ENCODE measurements around the gene GMFB.

Gene GMFB

DNA sequence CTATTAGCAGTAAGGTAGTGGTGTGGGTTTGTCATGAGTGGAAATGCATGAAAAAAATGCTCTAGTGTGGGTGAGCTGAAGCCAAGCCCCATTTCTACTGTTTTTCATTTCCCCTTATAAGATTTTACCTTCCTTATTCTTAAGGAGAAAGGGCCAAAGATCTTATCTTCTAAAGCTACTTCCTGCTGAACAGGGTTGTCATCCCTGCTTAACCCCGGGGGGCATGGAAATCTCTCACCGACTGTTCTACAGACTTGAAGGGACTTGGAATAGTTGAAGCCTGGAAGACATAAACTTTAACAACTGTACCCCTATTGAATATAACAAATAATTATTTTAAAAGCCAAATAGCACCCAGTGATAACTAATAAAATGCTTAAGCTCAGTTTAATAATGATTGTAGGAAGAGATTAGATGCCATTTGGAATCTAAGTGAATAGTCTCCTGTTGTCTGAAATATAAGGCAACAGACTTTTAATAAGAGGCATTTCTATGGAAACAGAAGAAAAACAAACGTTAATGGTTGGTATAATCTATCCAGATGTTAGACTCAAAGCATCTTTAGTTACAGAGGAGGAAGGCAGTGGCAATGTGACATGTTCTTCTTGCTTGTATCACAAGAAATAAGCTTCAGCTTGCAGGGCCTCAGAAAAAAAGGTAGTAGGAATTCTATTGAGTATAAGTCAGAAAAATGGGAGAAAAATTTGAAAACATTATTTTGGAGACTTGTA lies 1.8 kb upstream of the GMFB start:
- Histone ChIP-seq H3K4me3 (ENCODE audit: low read length) (no peak overlapping the region), H3K27me3 (ENCODE audit: control insufficient read depth, insufficient read depth, low read length) (no peaks in the 10 kb centered on the region), H3K9me3 (ENCODE audit: control insufficient read depth, low read depth, low read length) (no peaks in the 10 kb centered on the region), H3K4me1 (ENCODE audit: control insufficient read depth, low read depth, low read length) (peaks cover 14% of the 10 kb centered on the region), H3K36me3 (ENCODE audit: control insufficient read depth, low read depth, low read length) (no peaks in the 10 kb centered on the region), H3K9ac (ENCODE audit: low read length) (no peak overlapping the region), H3K27ac (ENCODE audit: low read length) (no peak overlapping the region)

DNA sequence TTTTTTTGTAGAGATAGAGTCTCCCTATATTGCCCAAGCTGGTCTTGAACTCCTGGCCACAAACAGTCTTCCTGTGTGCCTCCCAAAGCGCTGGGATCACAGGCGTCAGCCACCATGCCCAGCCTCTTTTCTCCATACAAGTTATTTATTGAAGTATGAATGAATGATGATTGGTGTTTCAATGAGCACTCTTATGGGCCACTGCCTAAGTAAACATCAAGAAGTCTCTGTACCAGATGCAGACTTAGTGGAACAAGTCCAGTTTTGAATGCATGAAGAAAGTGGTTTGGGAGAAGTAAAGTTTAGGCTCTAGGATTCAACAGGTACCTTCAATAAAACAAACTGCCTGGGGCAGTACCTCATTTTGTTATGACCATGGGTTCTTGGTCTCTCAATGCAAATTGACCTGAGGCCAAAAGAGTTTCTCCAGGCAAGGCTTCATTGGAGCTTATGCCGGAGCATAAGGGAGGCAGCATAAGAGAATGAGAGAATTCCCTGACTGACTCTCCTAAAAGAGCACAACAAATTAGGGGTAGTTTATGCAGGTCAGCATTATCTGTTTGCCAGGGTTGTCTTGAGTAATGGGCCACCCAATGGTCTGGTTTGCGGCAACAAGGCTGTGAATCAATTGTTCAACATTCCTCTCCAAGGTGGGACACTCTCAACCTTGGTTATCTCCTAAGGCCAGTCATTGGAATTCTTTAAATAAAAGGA lies 1.1 kb upstream of the GMFB start:
- Histone ChIP-seq H3K27ac (ENCODE audit: low read length) (no peak overlapping the region), H3K36me3 (ENCODE audit: control insufficient read depth, low read depth, low read length) (no peaks in the 10 kb centered on the region), H3K4me1 (ENCODE audit: control insufficient read depth, low read depth, low read length) (peaks cover 14% of the 10 kb centered on the region), H3K9me3 (ENCODE audit: control insufficient read depth, low read depth, low read length) (no peaks in the 10 kb centered on the region), H3K4me3 (ENCODE audit: low read length) (peak overlapping the region; percentile 96), H3K9ac (ENCODE audit: low read length) (peak overlapping the region; percentile 89), H3K27me3 (ENCODE audit: control insufficient read depth, insufficient read depth, low read length) (no peaks in the 10 kb centered on the region)

DNA sequence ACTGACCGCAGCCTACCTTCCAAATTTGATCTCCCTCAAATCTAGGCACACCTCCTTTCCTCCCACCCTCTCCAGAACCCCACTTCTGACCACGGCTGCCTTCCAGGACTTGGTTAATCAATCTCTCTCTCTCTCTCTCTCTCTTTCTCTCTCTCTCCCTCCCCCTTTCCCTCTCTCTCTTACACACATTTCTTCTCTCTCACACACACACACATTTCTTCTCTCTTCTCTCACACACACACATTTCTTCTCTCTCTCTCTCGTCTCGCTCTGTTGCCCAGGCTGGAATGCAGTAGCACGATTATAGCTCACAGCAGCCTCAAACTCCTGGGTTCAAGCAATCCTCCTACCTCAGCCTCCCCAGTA lies 521 bp upstream of the GMFB start:
- H3K4me1 ChIP-seq (ENCODE audit: control insufficient read depth, low read depth, low read length): peaks cover 14% of the 10 kb centered on the region
- peak overlapping the region; percentile 67 for H3K27ac ChIP-seq (ENCODE audit: low read length)
- no peaks in the 10 kb centered on the region for H3K9me3 ChIP-seq (ENCODE audit: control insufficient read depth, low read depth, low read length)
- H3K4me3 ChIP-seq (ENCODE audit: low read length): peak overlapping the region; percentile 96
- H3K9ac ChIP-seq (ENCODE audit: low read length): peak overlapping the region; percentile 89
- H3K27me3 ChIP-seq (ENCODE audit: control insufficient read depth, insufficient read depth, low read length): no peaks in the 10 kb centered on the region
- no peaks in the 10 kb centered on the region for H3K36me3 ChIP-seq (ENCODE audit: control insufficient read depth, low read depth, low read length)

DNA sequence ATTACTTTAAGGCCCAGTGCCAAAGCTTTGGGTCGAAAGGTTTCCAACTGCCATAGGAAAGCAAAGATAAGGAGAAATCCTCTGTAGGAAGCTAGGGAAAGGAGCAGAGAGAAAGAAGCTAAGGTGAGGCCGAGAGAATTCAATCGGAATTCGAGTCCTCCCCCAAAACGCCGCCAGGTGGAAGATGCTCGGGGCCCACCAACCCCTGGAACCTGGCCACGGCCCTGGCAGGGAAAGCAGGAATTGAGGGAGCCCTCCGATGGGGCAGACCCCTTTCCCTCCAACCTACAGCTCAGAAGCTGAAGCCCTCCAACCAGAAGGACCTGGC lies 498 bp downstream of the GMFB start:
- Histone ChIP-seq H3K4me1 (ENCODE audit: control insufficient read depth, low read depth, low read length) (peaks cover 14% of the 10 kb centered on the region), H3K36me3 (ENCODE audit: control insufficient read depth, low read depth, low read length) (peaks cover 5% of the 10 kb centered on the region), H3K9ac (ENCODE audit: low read length) (peak overlapping the region; percentile 89), H3K27ac (ENCODE audit: low read length) (peak overlapping the region; percentile 14), H3K4me3 (ENCODE audit: low read length) (peak overlapping the region; percentile 96), H3K27me3 (ENCODE audit: control insufficient read depth, insufficient read depth, low read length) (no peaks in the 10 kb centered on the region), H3K9me3 (ENCODE audit: control insufficient read depth, low read depth, low read length) (no peaks in the 10 kb centered on the region)

DNA sequence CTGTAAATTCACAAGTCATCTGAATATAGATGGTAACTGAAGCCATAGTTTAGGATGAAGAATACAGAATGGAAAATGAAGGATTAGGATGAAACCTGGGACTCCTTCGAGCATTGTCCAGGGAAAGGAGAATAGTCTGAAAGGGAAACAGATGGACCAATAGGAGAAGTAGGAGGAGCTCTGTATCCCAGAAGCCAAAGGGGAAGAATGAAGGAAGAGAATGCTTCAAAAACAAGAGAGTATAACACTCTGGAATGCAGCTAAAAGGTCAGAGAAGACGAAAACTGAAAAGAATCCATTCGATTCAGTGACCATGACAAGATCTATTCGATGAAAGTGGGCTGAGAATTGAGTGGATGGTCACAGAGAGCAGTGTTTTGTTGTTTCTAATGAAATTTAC lies 1.0 kb downstream of the GMFB start:
- Histone ChIP-seq H3K9ac (ENCODE audit: low read length) (peak overlapping the region; percentile 89), H3K27me3 (ENCODE audit: control insufficient read depth, insufficient read depth, low read length) (no peaks in the 10 kb centered on the region), H3K36me3 (ENCODE audit: control insufficient read depth, low read depth, low read length) (peaks cover 10% of the 10 kb centered on the region), H3K9me3 (ENCODE audit: control insufficient read depth, low read depth, low read length) (no peaks in the 10 kb centered on the region), H3K4me3 (ENCODE audit: low read length) (peak overlapping the region; percentile 96), H3K27ac (ENCODE audit: low read length) (peak overlapping the region; percentile 14), H3K4me1 (ENCODE audit: control insufficient read depth, low read depth, low read length) (peaks cover 10% of the 10 kb centered on the region)

DNA sequence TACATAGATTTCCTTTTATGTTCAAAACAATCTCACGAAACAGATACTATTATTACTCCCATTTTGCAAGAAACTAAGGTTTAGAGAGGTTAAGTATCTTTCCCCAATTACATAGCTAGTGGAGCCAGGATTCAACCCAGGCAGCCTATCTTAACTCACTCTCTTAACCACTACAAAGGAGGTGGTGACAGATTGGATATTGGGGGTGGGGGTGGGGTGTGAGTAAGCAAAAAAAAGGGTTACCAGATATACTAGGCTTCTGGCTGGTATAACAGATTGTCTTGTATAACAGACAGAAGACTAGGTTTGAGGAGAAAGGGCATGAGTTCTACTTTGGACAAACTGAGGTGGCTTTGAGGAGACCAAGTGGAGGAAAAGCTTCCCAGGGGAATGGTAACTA lies 2.1 kb downstream of the GMFB start:
- no peak overlapping the region for H3K4me3 ChIP-seq (ENCODE audit: low read length)
- H3K27ac ChIP-seq (ENCODE audit: low read length): no peak overlapping the region
- no peaks in the 10 kb centered on the region for H3K27me3 ChIP-seq (ENCODE audit: control insufficient read depth, insufficient read depth, low read length)
- H3K36me3 ChIP-seq (ENCODE audit: control insufficient read depth, low read depth, low read length): peaks cover 19% of the 10 kb centered on the region
- no peak overlapping the region for H3K9ac ChIP-seq (ENCODE audit: low read length)
- no peaks in the 10 kb centered on the region for H3K9me3 ChIP-seq (ENCODE audit: control insufficient read depth, low read depth, low read length)
- H3K4me1 ChIP-seq (ENCODE audit: control insufficient read depth, low read depth, low read length): peaks cover 10% of the 10 kb centered on the region

DNA sequence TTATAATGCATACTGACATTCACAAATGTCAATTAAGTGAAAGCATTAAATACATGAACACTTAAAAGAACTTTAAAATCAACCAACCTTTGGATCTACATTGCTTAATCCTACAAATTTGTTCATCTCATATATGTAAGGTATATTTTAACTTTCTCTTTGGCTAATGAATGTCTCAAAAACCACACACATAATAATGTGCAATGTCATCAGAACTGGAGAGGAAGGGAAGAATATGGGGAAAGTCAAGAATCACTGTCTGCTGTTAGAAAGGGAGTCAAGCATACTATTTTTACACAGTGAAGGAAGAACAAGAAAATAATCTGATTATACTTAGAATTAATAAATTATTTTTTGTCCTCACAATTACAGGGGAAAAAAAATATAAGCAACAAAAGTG lies 4.9 kb downstream of the GMFB start:
- H3K36me3 ChIP-seq (ENCODE audit: control insufficient read depth, low read depth, low read length): peaks cover 38% of the 10 kb centered on the region
- H3K27ac ChIP-seq (ENCODE audit: low read length): no peak overlapping the region
- no peak overlapping the region for H3K9ac ChIP-seq (ENCODE audit: low read length)
- no peaks in the 10 kb centered on the region for H3K27me3 ChIP-seq (ENCODE audit: control insufficient read depth, insufficient read depth, low read length)
- no peak overlapping the region for H3K4me3 ChIP-seq (ENCODE audit: low read length)
- peaks cover 6% of the 10 kb centered on the region for H3K4me1 ChIP-seq (ENCODE audit: control insufficient read depth, low read depth, low read length)
- H3K9me3 ChIP-seq (ENCODE audit: control insufficient read depth, low read depth, low read length): no peaks in the 10 kb centered on the region

DNA sequence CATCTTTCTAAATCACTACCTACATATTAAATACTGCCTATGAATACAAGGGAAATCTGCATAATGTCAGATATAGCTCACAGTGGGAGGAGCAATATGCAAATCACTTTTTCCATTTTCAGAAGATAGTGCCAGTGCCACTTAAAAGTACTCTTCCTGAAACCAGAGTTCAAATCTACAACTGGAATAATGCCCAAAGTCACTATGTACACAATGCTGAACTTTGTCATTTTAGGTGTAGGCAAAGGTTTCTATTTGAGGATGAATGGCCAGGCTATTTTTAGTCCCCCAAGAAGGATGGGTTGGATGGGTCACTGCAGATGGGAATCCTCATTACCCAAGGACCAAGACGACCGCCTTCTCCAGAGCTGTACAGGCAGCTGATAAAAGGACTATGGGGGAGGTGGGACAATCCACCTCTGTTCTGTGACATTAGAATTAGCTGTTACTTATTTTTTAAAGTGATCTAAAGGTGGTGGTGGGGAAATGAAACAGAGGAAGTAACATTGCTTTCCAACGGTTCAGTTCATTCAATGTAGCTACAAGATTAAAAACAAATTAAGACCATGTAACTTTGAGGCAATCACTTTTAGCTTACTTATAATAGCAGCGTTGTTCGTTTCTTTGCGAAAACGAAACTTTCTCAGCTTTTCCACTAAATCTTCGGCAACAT lies 5.6 kb downstream of the GMFB start:
- Histone ChIP-seq H3K9ac (ENCODE audit: low read length) (no peak overlapping the region), H3K27ac (ENCODE audit: low read length) (no peak overlapping the region), H3K9me3 (ENCODE audit: control insufficient read depth, low read depth, low read length) (no peaks in the 10 kb centered on the region), H3K36me3 (ENCODE audit: control insufficient read depth, low read depth, low read length) (peaks cover 41% of the 10 kb centered on the region), H3K27me3 (ENCODE audit: control insufficient read depth, insufficient read depth, low read length) (no peaks in the 10 kb centered on the region), H3K4me1 (ENCODE audit: control insufficient read depth, low read depth, low read length) (peaks cover 6% of the 10 kb centered on the region), H3K4me3 (ENCODE audit: low read length) (no peak overlapping the region)

DNA sequence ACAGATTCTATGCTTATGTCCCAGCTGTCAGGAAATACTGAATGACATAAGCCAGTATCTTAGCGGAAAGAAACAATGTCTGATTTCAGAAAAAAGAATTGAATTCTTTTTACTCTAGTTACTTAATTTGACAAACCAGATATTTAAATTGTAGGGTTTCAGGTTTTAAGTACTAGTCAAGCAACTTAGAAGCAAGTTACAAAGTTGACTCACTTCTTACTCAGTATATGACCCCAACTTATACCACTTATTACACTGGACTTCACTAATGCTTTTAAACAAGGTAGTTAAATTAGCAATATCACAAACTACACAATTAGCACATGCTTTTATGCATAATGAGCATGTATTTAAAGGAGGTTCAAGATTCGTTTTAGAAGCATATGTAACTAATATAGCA lies 7.1 kb downstream of the GMFB start:
- Histone ChIP-seq H3K9me3 (ENCODE audit: control insufficient read depth, low read depth, low read length) (no peaks in the 10 kb centered on the region), H3K27me3 (ENCODE audit: control insufficient read depth, insufficient read depth, low read length) (no peaks in the 10 kb centered on the region), H3K4me3 (ENCODE audit: low read length) (no peak overlapping the region), H3K4me1 (ENCODE audit: control insufficient read depth, low read depth, low read length) (peaks cover 4% of the 10 kb centered on the region), H3K36me3 (ENCODE audit: control insufficient read depth, low read depth, low read length) (peaks cover 50% of the 10 kb centered on the region), H3K9ac (ENCODE audit: low read length) (no peak overlapping the region), H3K27ac (ENCODE audit: low read length) (no peak overlapping the region)

DNA sequence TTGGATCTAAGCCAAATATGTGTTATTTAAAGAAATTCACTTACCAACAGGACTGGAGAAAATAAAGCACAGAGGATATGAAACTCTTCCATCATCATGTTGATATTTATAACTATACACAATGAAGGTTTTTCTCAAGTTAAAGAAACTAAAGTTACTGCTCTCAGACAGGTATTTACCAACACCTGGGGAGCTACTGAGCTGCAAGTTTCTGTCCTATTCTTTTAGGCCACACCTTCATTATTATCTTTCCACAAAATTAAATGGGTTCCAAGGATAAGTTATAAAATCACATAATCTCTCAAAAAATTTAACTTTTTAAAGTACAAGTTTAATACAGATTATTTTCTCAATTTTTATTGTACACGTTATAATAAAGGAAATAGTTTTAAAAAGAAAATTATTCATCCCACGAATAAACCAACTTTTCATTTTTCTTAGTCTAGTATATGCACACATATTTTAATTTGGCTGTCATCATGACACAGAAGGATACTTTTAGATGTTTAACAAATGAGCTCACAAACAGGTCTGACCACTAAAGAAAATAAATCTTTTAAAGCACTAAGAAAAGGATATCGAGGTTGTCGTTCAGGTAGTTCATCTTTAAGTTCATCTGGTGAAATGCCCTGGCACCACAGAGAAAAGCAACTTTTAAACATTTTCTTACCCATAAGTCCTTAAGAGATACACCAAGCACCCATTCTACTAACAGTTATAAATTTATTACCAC lies 7.8 kb downstream of the GMFB start:
- no peaks in the 10 kb centered on the region for H3K27me3 ChIP-seq (ENCODE audit: control insufficient read depth, insufficient read depth, low read length)
- H3K4me1 ChIP-seq (ENCODE audit: control insufficient read depth, low read depth, low read length): no peaks in the 10 kb centered on the region
- no peak overlapping the region for H3K4me3 ChIP-seq (ENCODE audit: low read length)
- no peaks in the 10 kb centered on the region for H3K9me3 ChIP-seq (ENCODE audit: control insufficient read depth, low read depth, low read length)
- H3K36me3 ChIP-seq (ENCODE audit: control insufficient read depth, low read depth, low read length): peaks cover 53% of the 10 kb centered on the region
- H3K9ac ChIP-seq (ENCODE audit: low read length): no peak overlapping the region
- no peak overlapping the region for H3K27ac ChIP-seq (ENCODE audit: low read length)

DNA sequence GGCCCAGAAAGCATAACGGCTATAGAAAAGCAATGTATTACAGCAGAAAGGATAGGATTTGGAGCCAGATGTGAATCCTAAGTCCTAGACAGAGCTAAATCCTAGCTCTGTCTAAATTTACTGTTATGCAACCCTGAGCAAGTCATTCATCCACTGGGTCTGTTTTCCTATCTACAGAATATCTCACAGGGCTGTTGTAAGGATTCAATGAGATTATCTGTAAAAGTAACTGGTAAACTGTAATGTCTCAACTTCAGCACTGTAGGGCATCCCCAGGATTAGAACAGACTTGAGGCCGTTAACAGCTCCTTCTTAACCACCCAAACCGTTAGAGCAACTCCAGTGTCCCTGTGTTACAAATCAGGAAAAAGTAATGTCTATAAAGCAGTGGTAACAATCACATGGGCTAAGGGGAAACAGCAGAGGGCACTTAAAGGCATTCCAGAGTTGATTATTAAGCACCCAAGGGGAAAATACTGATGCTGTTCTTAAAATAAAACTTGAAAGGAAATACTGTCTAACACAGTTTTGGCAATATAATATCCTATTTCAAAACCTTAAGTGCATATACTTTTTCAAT lies 10.1 kb downstream of the GMFB start:
- Histone ChIP-seq H3K9me3 (ENCODE audit: control insufficient read depth, low read depth, low read length) (no peaks in the 10 kb centered on the region), H3K9ac (ENCODE audit: low read length) (no peak overlapping the region), H3K27me3 (ENCODE audit: control insufficient read depth, insufficient read depth, low read length) (no peaks in the 10 kb centered on the region), H3K4me3 (ENCODE audit: low read length) (no peak overlapping the region), H3K27ac (ENCODE audit: low read length) (no peak overlapping the region), H3K36me3 (ENCODE audit: control insufficient read depth, low read depth, low read length) (peaks cover 52% of the 10 kb centered on the region), H3K4me1 (ENCODE audit: control insufficient read depth, low read depth, low read length) (no peaks in the 10 kb centered on the region)

All from iPS-18a (cell line).